Lower leg skin (tissue), 4 donors: ENCODE results near the gene CSF1R. TPM values are rescaled to one million over a fixed set of nuclear protein-coding genes. Genes with fewer than 3 reads are reported as not detected.

ENCODE experiments used
- DNase-seq, 2 donors: peaks; one replicate each; pipeline ENCODE4 v3.0.0-alpha.2; 2019; ENCODE audit warnings: low spot score in 2 of 2
- H3K4me3 ChIP-seq: fragments of 200-600 bp; sonication (generic); 2 replicates; pipeline ENCODE4 v1.5.1; 2017; ENCODE audit warnings: mild to moderate bottlenecking, low read depth; ENCODE audit not compliant: poor library complexity, severe bottlenecking
- POLR2A ChIP-seq, 2 donors: fragments of 450-650 bp; IDR thresholded peaks; one replicate each; pipeline ENCODE4 v1.6.1; 2016 to 2017; ENCODE audit warnings: antibody characterized with exemption in 2 of 2, mild to moderate bottlenecking in 1 of 2, moderate library complexity in 1 of 2
- WGBS, 2 donors: methylation state at CpG; one replicate each; pipeline ENCODE4 v1.1.5; 2018; 5-methylcytosine and 5-hydroxymethylcytosine counted together
- intact Hi-C: fragments of 100-400 bp; cut with DNase I; formaldehyde crosslinking; loops from one replicate; pipeline ENCODE4 v1.15.0; 2023; ENCODE audit warnings: low total_unique reads
- total RNA-seq, 4 donors: library from RNA; depleted of rRNA; stranded (reverse); fragments of >200 nt; gene quantifications; one replicate each; pipeline ENCODE4 v1.1.0, GENCODE V29; 2016
- TF ChIP-seq, protein P1 (sequence below), 3 donors: fragments of 450-650 bp; IDR thresholded peaks; one replicate each; pipeline ENCODE4 v1.5.1; 2016; ENCODE audit warnings: antibody characterized with exemption in 3 of 3, mild to moderate bottlenecking in 3 of 3, moderate library complexity in 2 of 3

Gene CSF1R
- total RNA-seq, 4 donors from 2014 or later, result 17.9 to 27.3 (median 23.9) TPM

DNA sequence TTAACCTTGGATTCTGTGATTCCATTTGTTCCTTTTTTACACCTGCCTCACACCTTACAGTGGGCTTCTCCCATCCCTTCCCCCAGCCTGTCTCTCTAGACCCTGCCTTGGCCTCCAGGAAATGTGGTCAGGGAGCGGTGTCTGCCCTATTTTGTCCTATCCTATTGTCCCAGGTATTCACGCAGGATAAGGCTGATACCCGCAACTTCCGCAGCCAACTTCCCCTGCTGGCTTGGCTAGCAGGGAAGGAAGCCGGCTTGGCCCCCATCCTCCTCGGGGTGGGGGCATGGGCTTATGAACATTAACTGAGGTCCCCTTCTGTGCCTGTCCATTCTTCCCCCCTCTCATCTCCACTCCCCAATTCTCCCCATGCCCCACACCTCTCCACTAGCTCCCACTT lies 3.5 kb downstream of the CSF1R start:
- TF ChIP-seq, protein P1, sequence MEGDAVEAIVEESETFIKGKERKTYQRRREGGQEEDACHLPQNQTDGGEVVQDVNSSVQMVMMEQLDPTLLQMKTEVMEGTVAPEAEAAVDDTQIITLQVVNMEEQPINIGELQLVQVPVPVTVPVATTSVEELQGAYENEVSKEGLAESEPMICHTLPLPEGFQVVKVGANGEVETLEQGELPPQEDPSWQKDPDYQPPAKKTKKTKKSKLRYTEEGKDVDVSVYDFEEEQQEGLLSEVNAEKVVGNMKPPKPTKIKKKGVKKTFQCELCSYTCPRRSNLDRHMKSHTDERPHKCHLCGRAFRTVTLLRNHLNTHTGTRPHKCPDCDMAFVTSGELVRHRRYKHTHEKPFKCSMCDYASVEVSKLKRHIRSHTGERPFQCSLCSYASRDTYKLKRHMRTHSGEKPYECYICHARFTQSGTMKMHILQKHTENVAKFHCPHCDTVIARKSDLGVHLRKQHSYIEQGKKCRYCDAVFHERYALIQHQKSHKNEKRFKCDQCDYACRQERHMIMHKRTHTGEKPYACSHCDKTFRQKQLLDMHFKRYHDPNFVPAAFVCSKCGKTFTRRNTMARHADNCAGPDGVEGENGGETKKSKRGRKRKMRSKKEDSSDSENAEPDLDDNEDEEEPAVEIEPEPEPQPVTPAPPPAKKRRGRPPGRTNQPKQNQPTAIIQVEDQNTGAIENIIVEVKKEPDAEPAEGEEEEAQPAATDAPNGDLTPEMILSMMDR (IDR thresholded peaks at IDR 0.05), result no peak
- no peak for TF ChIP-seq POLR2A (IDR thresholded peaks at IDR 0.05)
- peak in 1 of 2 donors; percentile 80 for DNase-seq
- 71 to 72% methylated on average over 6 of the region's 6 CpGs for WGBS, 2 donors
- intact Hi-C loops, result no loop called here
- H3K4me3 ChIP-seq, result no peak overlapping the region

GRCh38 chr5:150082374-150082773 lies 4.0 kb downstream of the CSF1R start:
- peak in 1 of 2 donors; percentile 62 for DNase-seq
- intact Hi-C loops, result no loop called here
- TF ChIP-seq, protein P1 (IDR thresholded peaks at IDR 0.05), result no peak
- TF ChIP-seq POLR2A (IDR thresholded peaks at IDR 0.05), result no peak
- 58 to 61% methylated on average over 3 of the region's 3 CpGs for WGBS, 2 donors
- H3K4me3 ChIP-seq, result no peak overlapping the region

DNA sequence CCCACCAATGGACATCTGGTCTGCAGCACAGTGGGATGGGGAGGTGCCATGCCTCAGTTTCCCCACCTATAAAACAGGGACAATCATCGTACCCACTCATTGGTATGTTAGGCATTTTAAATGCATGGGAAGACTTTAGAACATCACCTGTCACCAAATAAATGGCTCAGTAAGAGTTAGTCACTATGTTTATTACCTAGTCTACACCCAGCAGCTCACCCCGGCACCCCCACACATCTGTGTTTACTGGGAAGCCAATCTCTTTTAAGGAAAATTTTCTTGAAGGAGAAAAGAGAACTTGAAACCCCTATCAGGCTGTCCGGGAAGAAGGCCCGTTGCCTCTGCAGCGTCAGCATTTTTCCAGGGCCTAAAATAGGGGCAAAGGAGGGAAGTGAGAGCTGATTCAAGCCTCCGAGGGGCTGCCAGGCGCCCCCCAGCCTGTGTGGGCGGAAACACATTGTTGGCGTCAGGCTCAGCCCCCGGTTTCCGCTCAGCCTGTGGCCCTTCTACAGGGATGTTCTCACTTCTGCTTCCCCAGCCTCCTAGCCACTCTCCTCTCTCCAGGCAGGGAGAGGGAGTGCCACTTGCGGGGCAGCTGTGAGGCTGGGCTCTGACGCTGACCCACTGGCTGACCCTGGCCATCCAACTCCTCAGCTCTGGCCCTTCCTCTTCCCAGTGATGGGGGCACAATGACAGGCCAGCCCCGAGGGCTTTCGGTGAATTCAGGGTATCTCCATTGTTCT lies 4.6 kb downstream of the CSF1R start:
- peak; percentile 66 to 89 for DNase-seq
- TF ChIP-seq, protein P1 (IDR thresholded peaks at IDR 0.05), result no peak
- no peak for TF ChIP-seq POLR2A (IDR thresholded peaks at IDR 0.05)
- intact Hi-C loops, result no loop called here
- 37 to 49% methylated on average over 13 to 15 of the region's 15 CpGs for WGBS, 2 donors
- H3K4me3 ChIP-seq, result no peak overlapping the region

GRCh38 chr5:150080696-150081435 lies 5.5 kb downstream of the CSF1R start:
- WGBS, 2 donors, result 82 to 90% methylated on average over 15 of the region's 15 CpGs
- intact Hi-C loops, result no loop called here
- H3K4me3 ChIP-seq, result no peak overlapping the region
- TF ChIP-seq, protein P1 (IDR thresholded peaks at IDR 0.05), result no peak
- no peak for TF ChIP-seq POLR2A (IDR thresholded peaks at IDR 0.05)
- peak in 1 of 2 donors; percentile 49 for DNase-seq

- TF ChIP-seq, protein P1 (IDR thresholded peaks at IDR 0.05), result no peak
- no peak for TF ChIP-seq POLR2A (IDR thresholded peaks at IDR 0.05)
- peak in 1 of 2 donors; percentile 72 for DNase-seq
- intact Hi-C loops, result no loop called here
- H3K4me3 ChIP-seq, result no peak overlapping the region
- 92 to 95% methylated on average over 19 of the region's 19 CpGs for WGBS, 2 donors
Measured at GRCh38 chr5:150079909-150080461, 6.4 kb downstream of the CSF1R start.
